GM19035 (cell line): ENCODE results near the gene PSAT1.

Experiments
- ATAC-seq: cut with Tn5 transposase; IDR thresholded peaks from one replicate; pipeline ENCODE4 v1.9.1; 2021; ENCODE audit not compliant: unreplicated experiment

PSAT1 gene

DNA sequence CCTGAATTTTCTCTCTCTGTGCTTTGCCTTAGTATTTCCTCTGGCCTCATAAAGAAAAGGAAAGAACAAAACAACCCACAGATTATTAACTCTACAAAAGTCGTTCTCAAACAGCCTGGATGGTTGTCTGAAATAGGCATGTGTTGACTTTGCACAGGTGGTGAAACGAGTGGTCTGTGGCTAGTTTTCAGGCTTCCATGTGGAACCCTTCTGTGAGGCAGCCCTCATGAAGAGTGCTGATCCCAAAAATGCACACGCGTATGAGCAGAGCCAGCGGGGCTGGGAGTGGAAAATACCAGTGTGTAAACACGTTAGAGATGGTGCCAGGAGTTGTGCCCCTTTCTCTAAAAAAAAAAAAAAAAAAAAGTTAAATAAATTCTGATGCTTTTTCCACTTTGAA lies 4.9 kb upstream of the PSAT1 start:
- ATAC-seq = no peak

DNA sequence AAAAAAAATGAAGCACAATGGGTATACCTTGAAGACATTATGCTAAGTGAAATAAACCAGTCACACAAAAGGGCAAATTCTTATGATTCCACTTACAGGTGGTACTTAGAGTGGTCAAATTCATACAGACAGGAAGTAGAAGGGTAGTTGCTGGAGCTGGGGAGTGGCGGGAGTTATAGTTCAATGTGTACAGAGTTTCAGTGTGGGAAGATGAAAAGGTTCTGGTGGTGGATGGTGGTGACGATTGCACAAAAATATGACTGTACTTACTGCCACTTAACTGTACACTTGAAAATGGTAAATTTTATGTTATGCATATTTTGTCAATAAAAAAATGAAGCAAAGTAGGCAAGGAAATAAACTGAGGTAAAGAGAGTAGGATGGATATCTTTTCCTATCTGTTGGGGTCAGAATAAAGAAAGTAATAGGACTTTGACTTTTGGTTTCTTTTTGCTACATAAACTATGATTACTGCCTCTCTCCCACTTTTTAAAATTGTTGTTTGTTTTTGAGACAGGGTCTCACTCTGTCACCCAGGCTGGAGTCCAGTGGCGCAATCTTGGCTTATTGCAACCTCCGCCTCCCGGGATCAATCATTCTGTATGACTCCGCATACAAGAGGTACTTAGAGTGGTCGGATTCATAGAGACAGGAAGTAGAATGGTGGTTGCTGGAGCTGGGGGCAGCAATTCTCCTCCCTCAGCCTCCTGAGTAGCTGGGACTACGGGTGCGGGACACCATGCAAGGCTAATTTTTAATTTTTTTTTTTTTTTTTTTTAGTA lies 4.0 kb upstream of the PSAT1 start:
- ATAC-seq = no peak

DNA sequence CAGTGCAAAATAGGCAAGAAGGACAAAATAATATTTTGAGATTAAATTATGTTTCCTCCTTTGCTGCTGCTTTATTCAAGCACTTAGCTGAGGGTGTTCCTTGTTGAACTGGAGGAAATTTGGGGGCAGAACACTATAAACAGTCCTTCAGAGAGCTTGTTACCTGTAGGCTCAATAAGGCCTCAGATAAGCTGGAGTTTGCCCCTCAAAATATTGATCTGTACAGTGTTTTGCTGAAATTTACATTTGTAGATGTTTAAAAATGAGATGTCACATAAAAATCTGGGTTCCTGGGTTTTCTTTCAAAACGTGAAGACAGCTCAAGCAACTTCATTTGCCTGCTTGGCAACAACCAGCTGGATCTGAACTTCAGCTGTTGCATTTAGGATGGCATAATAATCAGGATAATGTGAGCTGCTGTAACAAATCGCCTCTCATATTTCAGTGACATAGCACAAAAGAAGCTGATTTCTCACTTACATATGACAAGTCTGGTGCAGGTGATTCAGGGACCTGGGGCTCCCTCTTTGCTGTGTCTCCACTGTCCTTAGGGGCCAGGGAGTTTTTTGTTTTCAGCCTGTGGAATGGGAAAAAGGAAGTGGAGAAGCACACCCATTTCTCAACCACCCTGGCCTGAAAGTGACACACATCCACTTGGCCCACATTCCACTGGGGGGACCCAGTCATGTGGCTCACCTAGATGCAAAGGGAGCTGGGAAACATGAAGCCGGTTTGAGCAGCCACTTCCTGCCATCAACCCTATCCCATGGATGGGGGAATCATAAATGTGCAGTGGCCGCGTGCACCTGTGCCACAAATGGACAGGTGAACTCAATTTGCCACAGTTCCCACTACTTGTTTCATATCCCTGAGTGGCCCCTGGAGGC lies 2.4 kb upstream of the PSAT1 start:
- ATAC-seq = no peak

- ATAC-seq = no peak
These were observed 1.7 kb upstream of the PSAT1 start for GRCh38 chr9:78295177-78295575.

GRCh38 chr9:78295731-78296130 lies 1.2 kb upstream of the PSAT1 start:
- no peak for ATAC-seq

DNA sequence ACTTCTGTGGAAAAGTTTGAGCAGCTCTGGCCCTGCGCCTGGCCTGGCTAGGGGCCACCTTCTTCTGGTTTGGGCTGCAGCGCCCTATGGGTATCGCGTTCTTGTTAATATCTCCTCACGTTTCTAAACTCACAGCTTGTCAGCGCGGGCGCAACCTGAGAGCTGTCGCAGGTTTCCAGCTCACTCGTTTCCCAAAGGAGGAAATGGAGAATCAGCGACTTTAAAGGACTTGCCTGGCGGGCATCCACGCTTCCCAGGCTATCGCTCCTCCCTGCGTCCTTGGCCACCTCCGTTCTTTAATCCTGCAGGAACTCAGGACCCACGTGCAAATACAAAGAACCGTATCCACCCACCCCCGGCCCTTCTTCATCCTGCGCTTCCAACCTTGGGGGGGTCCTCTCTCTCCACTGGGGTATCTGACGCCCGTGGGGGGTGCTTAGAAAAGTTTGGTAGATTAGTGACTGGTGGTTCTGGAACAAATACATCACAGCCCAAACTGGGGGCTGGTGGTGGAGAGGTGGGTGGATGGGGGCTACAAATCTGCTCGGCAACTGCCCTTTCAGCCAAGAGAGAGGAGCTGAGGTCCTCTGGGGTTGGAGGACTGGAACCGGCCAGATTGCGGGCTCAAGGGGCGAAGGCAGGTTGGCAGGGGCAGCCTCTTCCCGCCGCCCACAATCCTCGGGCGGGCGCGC lies 578 bp upstream of the PSAT1 start:
- ATAC-seq = no peak

DNA sequence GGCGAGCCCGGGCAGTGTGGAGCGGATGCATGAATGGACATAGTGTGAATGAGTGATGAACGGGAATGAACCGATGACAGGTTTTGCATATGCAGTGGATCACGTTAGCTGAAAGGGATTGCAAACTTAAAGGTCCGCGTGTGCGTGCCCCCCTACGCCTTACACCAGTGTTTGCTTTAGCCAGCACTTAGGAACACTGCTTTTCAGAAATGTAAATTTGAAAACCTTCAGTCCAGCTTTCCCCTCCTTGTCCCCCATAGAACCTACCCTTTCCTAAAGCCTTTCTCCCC lies 692 bp downstream of the PSAT1 start:
- no peak for ATAC-seq

DNA sequence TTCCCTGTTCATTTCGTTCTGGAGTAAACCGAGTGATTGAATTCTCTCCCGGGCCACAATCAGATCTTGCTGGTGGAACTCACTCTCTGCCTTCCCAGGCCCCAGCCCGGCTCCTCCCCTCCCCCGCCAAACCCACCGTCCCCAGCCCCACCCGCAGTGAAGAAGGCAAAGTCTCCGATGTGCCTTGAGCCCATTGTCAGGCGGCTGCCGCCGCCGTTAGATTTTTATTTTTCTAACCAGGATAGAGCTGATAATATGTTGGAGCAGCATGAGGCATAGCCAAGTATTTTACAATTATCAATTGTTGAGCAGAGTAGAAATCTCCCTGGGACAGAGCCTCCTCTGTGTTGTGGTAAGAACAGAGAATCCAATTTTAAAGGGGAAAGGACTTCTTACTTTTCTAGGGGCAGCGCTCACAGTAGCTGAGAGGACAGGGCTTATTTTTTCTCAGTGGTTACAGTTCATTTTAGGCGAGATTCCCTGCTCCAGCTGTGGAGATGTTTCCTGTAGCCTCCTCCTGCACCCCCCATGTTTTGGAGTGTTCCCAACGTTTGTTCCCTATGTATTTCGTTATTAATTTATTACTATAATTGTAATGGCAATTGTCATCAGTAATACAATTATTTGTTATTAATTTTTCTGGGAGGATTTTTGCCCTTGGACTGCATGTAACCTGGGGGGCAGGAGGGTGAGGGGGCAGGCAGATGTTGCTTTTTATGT lies 1.3 kb downstream of the PSAT1 start:
- ATAC-seq = no peak

- no peak for ATAC-seq
These were observed 3.3 kb downstream of the PSAT1 start for GRCh38 chr9:78300209-78300608.

- ATAC-seq = no peak
These were observed 4.5 kb downstream of the PSAT1 start for GRCh38 chr9:78301466-78301865.

- ATAC-seq = no peak
These were observed 6.6 kb downstream of the PSAT1 start for GRCh38 chr9:78303377-78304062.

GRCh38 chr9:78304357-78304756 lies 7.4 kb downstream of the PSAT1 start:
- ATAC-seq = no peak

GRCh38 chr9:78306222-78307076 lies 9.5 kb downstream of the PSAT1 start:
- no peak for ATAC-seq

- ATAC-seq = no peak
These were observed 10.4 kb downstream of the PSAT1 start for GRCh38 chr9:78307360-78307759.

GRCh38 chr9:78309066-78309465 lies 12.1 kb downstream of the PSAT1 start:
- no peak for ATAC-seq

DNA sequence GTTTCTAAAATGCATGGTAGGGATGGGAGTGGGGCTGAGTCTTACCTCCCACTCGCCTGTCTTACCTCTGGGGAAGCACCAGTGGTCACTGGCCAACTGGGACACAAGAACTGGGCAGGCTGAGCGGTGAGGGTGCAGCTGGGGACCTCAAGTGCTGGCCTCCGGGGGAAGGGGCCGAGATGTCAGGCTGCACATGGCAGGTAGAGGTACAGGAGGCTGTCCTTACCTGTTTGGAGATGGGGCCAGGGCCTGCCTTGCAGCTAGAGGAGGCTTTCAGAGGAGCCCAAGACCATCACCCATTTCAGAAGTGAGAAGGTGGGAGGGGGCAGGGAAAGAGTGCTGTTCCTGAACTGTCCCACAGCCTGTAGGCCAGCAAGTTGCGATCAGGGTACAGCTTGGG lies 14.2 kb downstream of the PSAT1 start:
- no peak for ATAC-seq

- no peak for ATAC-seq
These were observed 15.1 kb downstream of the PSAT1 start for GRCh38 chr9:78311886-78312524.

DNA sequence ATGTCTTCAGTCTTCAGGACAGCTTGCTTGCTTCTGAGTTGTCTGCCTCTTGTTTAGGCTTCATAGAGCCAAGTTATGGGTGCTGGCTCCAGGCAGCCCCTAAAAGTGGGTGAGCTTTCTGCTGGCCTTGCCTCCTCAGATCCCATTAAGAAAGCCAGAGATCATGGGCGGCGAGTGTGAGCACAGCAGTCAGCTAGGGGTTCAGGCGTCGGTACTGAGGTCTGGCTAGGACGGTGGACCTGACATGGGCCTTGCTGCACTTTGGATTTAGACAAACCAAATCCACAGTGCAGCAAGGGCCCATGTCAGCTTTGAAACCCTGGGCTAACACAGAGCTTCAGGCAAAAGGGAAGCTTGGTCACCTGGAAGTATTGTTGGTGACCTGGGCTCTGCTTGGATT lies 17.6 kb downstream of the PSAT1 start:
- no peak for ATAC-seq
